Measurements from ENCODE around the gene CNTNAP2.

The CNTNAP2 gene

GRCh38 chr7:146208492-146208891, 91.9 kb downstream of the CNTNAP2 start:
- TF ChIP-seq CTCF (IDR thresholded peaks at IDR 0.05; ENCODE audit: low read depth, low read length) = no peak
- H3K4me3 ChIP-seq (ENCODE audit: low read depth, low read length) = no peak overlapping the region
- in situ Hi-C loops (cut with HindIII; ENCODE audit: low sequenced_read_pairs) = no loop called here
- DNase-seq (ENCODE audit: low read depth, low spot score) = no peak

GRCh38 chr7:146214842-146215241, 98.2 kb downstream of the CNTNAP2 start:
- H3K4me3 ChIP-seq (ENCODE audit: low read depth, low read length) = no peak overlapping the region
- TF ChIP-seq CTCF (IDR thresholded peaks at IDR 0.05; ENCODE audit: low read depth, low read length) = no peak
- no peak for DNase-seq (ENCODE audit: low read depth, low spot score)
- in situ Hi-C loops (cut with HindIII; ENCODE audit: low sequenced_read_pairs) = no loop called here

- in situ Hi-C loops (cut with HindIII; ENCODE audit: low sequenced_read_pairs) = no loop called here
- H3K4me3 ChIP-seq (ENCODE audit: low read depth, low read length) = no peak overlapping the region
- TF ChIP-seq CTCF (IDR thresholded peaks at IDR 0.05; ENCODE audit: low read depth, low read length) = no peak
- no peak for DNase-seq (ENCODE audit: low read depth, low spot score)
Observed at GRCh38 chr7:146216396-146217041, 99.9 kb downstream of the CNTNAP2 start.

GRCh38 chr7:146223851-146224250, 107.2 kb downstream of the CNTNAP2 start:
- no peak overlapping the region for H3K4me3 ChIP-seq (ENCODE audit: low read depth, low read length)
- no peak for TF ChIP-seq CTCF (IDR thresholded peaks at IDR 0.05; ENCODE audit: low read depth, low read length)
- no peak for DNase-seq (ENCODE audit: low read depth, low spot score)
- in situ Hi-C loops (cut with HindIII; ENCODE audit: low sequenced_read_pairs) = no loop called here

- no peak for DNase-seq (ENCODE audit: low read depth, low spot score)
- no peak for TF ChIP-seq CTCF (IDR thresholded peaks at IDR 0.05; ENCODE audit: low read depth, low read length)
- in situ Hi-C loops (cut with HindIII; ENCODE audit: low sequenced_read_pairs) = no loop called here
- no peak overlapping the region for H3K4me3 ChIP-seq (ENCODE audit: low read depth, low read length)
Observed at GRCh38 chr7:146232604-146233003, 116.0 kb downstream of the CNTNAP2 start.

GRCh38 chr7:146235195-146235594, 118.6 kb downstream of the CNTNAP2 start:
- no peak overlapping the region for H3K4me3 ChIP-seq (ENCODE audit: low read depth, low read length)
- TF ChIP-seq CTCF (IDR thresholded peaks at IDR 0.05; ENCODE audit: low read depth, low read length) = no peak
- in situ Hi-C loops (cut with HindIII; ENCODE audit: low sequenced_read_pairs) = no loop called here
- DNase-seq (ENCODE audit: low read depth, low spot score) = no peak

Measured in astrocyte of the spinal cord (primary cell).